Measurements from ENCODE around the gene NAMPT. TPM values are rescaled to one million over a fixed set of nuclear protein-coding genes. Genes with fewer than 3 reads are reported as not detected.

The NAMPT gene
- total RNA-seq, 4 donors from 2014 or later, result 96.7 to 239 (median 189) TPM

DNA sequence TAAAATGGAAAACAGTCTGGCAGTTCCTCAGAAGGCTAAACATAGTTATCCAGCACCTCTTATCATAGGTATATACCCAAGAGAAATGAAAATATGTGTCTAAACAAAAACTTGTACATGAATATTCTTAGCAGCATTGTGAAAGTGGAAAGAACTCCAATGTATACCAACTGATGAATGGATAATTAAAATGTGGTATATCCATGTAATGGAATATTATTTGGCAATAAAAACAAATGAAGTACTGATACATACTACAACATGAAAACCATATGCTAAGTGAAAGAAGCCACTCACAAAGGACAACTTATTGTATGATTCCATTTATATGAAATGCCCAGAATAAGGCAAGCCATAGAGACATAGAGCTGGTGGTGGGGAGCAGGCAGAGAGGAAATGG is 32.2 kb upstream of the NAMPT start:
- no peak overlapping the region for H3K4me3 ChIP-seq
- TF ChIP-seq POLR2AphosphoS5 (IDR thresholded peaks at IDR 0.05) (no peak), CTCF (IDR thresholded peaks at IDR 0.05) (no peak), EP300 (IDR thresholded peaks at IDR 0.05) (no peak), POLR2A (IDR thresholded peaks at IDR 0.05) (no peak)
- no peaks in the 10 kb centered on the region for H3K4me1 ChIP-seq
- no peaks in the 10 kb centered on the region for H3K9me3 ChIP-seq
- H3K36me3 ChIP-seq, result no peaks in the 10 kb centered on the region
- H3K27me3 ChIP-seq, result no peaks in the 10 kb centered on the region
- no peak for DNase-seq (ENCODE audit: low spot score in 2 of 2)
- H3K27ac ChIP-seq, result no peak overlapping the region

DNA sequence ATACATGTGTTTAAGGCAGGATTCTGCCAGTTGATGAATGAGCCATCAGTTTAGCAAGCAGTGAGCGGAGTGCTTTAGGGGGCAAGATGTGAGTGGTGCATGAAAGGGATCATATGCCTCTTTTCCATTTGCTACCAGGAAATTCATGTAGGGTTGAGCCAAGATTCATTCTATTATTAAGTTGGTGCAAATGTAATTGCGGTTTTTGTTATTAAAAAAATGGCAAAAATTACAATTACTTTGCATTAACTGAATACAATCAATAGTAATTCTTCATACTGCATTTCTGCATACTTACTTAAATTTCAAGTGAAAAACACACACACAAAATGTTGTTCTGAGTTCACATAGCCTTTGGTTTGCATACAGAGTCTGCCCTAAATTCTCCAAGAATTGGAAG is 30.1 kb upstream of the NAMPT start:
- no peak overlapping the region for H3K27ac ChIP-seq
- TF ChIP-seq EP300 (IDR thresholded peaks at IDR 0.05) (no peak), POLR2A (IDR thresholded peaks at IDR 0.05) (no peak), CTCF (IDR thresholded peaks at IDR 0.05) (no peak), POLR2AphosphoS5 (IDR thresholded peaks at IDR 0.05) (no peak)
- H3K27me3 ChIP-seq, result no peaks in the 10 kb centered on the region
- H3K36me3 ChIP-seq, result no peaks in the 10 kb centered on the region
- H3K9me3 ChIP-seq, result no peaks in the 10 kb centered on the region
- H3K4me3 ChIP-seq, result no peak overlapping the region
- no peaks in the 10 kb centered on the region for H3K4me1 ChIP-seq
- no peak for DNase-seq (ENCODE audit: low spot score in 2 of 2)
- WGBS, result 96% methylated on average over 2 of the region's 2 CpGs

- Histone ChIP-seq H3K27ac (no peak overlapping the region), H3K4me3 (no peak overlapping the region), H3K9me3 (no peaks in the 10 kb centered on the region), H3K27me3 (no peaks in the 10 kb centered on the region), H3K36me3 (no peaks in the 10 kb centered on the region), H3K4me1 (no peaks in the 10 kb centered on the region)
- TF ChIP-seq CTCF (IDR thresholded peaks at IDR 0.05), result no peak
- no peak for TF ChIP-seq POLR2AphosphoS5 (IDR thresholded peaks at IDR 0.05)
- TF ChIP-seq EP300 (IDR thresholded peaks at IDR 0.05), result no peak
- no peak for TF ChIP-seq POLR2A (IDR thresholded peaks at IDR 0.05)
- no peak for DNase-seq (ENCODE audit: low spot score in 2 of 2)
- 77% methylated on average over 2 of the region's 2 CpGs for WGBS
These were observed 29.2 kb upstream of the NAMPT start for GRCh38 chr7:106313966-106314365.

DNA sequence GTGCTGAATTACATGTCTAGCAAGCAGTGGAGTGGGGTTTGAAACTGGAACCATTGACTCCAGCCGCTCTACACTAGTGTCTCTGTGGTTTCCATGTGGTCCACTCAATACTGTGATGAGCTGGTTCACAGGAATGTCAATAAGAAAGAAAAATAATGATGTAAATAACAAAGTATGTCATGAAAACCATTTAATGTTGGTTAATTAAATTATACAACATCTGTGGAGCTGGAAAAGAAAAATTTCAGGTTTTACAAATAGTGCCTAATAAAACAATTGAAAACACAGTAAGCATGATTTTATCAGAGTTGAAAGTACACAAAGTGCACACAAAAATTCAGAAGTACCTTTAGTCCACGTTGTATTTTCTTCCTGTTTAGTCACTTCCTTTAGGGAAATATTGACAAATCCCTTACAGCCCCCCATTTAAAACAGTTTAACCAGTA is 28.7 kb upstream of the NAMPT start:
- Histone ChIP-seq H3K9me3 (no peaks in the 10 kb centered on the region), H3K27ac (no peak overlapping the region), H3K4me3 (no peak overlapping the region), H3K27me3 (no peaks in the 10 kb centered on the region), H3K36me3 (no peaks in the 10 kb centered on the region), H3K4me1 (no peaks in the 10 kb centered on the region)
- 48% methylated on average over 2 of the region's 2 CpGs for WGBS
- no peak for DNase-seq (ENCODE audit: low spot score in 2 of 2)
- no peak for TF ChIP-seq POLR2A (IDR thresholded peaks at IDR 0.05)

DNA sequence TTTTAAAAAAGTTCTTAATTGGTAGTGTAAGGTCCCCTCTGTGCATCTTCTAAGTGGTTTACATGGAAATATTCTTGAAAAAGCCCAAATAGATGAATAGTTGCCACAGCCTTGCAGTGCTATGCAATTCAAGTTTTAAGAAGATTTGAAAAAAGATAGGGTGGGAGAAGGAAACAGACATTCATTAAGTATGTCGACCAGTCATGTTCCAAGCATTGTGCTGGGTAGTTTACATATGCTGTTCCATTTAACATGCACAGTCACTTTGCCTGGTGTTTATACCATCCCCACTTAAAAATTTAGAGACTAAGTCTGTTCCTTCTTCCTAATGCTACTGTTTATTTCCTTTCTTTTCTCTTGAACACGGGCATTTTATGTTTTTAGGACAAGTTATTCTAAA is 28.1 kb upstream of the NAMPT start:
- H3K9me3 ChIP-seq, result no peaks in the 10 kb centered on the region
- no peak for DNase-seq (ENCODE audit: low spot score in 2 of 2)
- no peaks in the 10 kb centered on the region for H3K27me3 ChIP-seq
- H3K4me3 ChIP-seq, result no peak overlapping the region
- H3K27ac ChIP-seq, result no peak overlapping the region
- H3K4me1 ChIP-seq, result no peaks in the 10 kb centered on the region
- no peaks in the 10 kb centered on the region for H3K36me3 ChIP-seq
- no peak for TF ChIP-seq POLR2AphosphoS5 (IDR thresholded peaks at IDR 0.05)
- TF ChIP-seq POLR2A (IDR thresholded peaks at IDR 0.05), result no peak
- no peak for TF ChIP-seq EP300 (IDR thresholded peaks at IDR 0.05)
- no peak for TF ChIP-seq CTCF (IDR thresholded peaks at IDR 0.05)
- WGBS, result 64% methylated on average over 2 of the region's 2 CpGs

All from suprapubic skin (tissue), 4 donors.